AG10803 (cell line): ENCODE data around the gene TMEM39A.

Experiments used
- DNase-seq: peaks from one replicate; pipeline ENCODE4 v3.0.0; 2010; ENCODE audit warnings: low read depth
- H3K4me3 ChIP-seq: 2 replicates; pipeline ENCODE4 v1.5.1; 2011; ENCODE audit warnings: mild to moderate bottlenecking, low read length, control low read depth
- CTCF ChIP-seq: conservative IDR thresholded peaks from 2 replicates; pipeline ENCODE4 v1.5.1; 2011; ENCODE audit warnings: mild to moderate bottlenecking, low read length, control low read depth, inconsistent platforms

TMEM39A gene

DNA sequence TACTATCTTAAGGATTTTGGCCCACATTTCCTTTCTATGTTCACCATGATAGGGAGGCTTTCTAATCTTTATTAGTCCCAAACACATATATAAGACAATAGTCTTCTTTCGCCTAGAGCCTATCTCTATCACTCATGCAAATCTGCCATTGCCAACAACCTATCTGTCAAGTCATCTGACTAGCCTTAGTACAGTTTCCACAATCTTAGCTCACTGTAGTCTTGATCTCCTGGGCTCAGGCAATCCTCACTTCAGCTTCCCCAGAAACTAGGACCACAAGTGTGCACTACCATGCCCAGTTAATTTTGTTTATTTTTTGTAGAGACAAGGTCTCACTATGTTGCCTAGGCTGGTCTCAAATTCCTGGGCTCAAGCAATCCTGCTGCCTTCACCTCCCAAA is 6.9 kb downstream of the TMEM39A start:
- H3K4me3 ChIP-seq: no peak overlapping the region
- no peak for DNase-seq
- TF ChIP-seq CTCF: no peak

GRCh38 chr3:119453822-119454221 is 9.6 kb downstream of the TMEM39A start:
- H3K4me3 ChIP-seq: no peak overlapping the region
- DNase-seq: no peak
- no peak for TF ChIP-seq CTCF

DNA sequence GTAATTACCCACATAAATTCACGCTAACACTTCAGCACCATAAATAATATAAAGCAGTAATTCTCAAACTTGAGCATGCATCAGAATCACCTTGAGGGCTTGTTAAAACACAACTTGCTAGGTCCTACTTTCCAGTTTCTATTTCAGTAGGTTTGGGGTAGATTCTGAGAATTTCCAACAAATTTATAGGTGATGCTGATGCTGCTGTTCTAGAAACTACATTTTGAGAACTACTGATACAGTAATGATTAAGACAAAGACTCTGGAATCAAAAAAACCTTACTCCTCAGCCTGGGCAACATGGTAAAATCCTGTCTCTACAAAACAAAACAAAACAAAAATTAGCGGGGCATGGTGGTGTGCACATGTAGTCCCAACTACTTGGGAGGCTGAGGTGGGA is 18.8 kb downstream of the TMEM39A start:
- DNase-seq: no peak
- H3K4me3 ChIP-seq: no peak overlapping the region
- TF ChIP-seq CTCF: no peak

- no peak for TF ChIP-seq CTCF
- DNase-seq: no peak
- H3K4me3 ChIP-seq: no peak overlapping the region
Observed at GRCh38 chr3:119443179-119443578, 20.2 kb downstream of the TMEM39A start.

DNA sequence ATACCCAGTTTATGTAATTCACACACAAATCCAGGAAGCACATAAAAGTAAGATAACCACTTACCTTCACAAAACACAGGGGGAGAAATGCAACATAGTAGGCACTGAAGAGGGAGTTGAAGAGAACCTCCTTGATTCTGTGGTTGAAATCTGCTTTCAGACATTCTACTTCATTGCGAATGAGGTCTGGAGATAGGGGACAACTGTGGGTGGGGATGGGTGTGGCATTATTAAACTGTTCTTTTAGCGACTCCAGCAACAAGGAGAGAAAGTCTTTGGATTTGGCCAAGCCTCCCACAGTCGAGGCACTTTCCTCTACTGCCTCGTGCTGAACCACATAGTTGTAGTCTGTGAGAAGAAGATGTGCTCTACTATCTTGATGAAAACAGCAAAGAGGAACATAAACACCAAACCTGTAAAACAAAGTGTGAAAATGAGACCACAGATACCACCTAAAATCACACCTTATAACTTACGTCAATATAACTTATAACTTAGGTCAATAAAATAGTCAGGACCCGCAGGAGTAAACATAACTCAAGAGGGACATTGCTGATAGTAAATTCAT is 25.6 kb downstream of the TMEM39A start:
- DNase-seq: no peak
- TF ChIP-seq CTCF: no peak

DNA sequence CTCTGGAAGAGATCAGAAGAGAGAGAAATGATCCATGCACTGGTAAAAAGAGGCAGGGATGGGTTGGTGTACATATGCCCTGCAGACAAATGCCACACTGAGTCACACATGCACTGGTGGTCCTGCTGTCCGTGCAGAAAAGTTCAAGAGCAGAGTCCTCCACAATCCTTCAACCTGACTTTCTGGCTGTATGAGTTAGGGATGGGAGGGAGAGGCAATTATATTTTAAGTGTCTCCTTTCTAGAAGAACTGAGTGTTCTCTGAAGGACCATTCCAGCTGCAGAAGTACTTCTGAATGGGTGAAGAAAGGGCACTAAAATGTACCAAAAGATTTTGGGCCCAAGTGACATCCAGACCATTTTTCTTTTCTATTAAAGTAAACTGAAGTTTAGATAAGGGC is 26.4 kb downstream of the TMEM39A start:
- TF ChIP-seq CTCF: no peak
- no peak overlapping the region for H3K4me3 ChIP-seq
- DNase-seq: no peak

More for the DNA sequence above, 25.6 kb downstream of the TMEM39A start:
- H3K4me3 ChIP-seq: no peak overlapping the region

DNA sequence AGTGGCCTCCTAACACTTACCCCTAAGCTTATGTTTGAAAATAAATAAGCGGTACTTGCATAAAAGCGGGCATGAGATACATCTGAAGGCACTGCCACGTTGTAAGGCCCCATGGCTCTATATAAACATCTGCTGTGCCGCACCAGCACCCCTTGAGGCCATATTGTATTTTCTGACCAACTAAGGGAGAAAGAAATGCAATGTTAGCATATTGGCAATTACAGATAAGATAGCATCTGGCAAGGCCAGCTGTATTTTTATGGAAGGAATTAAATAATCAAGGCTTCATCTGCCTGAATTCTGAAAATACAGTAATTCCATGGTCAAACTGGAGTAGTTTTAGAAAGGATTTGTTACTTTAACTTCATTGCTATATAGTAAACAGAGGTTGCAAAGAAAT is 28.7 kb downstream of the TMEM39A start:
- no peak for DNase-seq
- no peak for TF ChIP-seq CTCF
- no peak overlapping the region for H3K4me3 ChIP-seq
